SK-N-SH treated with all-trans-retinoic acid at 6 μM for 48 hours (cell line): Measurements from ENCODE around the gene NMRK2.
"Not testable (repeated sequence)": the region's sequence is repeated elsewhere in the genome, so short reads cannot be mapped to it uniquely, and the experiment has no call there.

Source experiments
- ATAC-seq: fragments of 200-7000 bp; cut with Tn5 transposase; 3 replicates; pipeline ENCODE4 v1.9.1; 2020; ENCODE audit warnings: mild to moderate bottlenecking, moderate library complexity
- ARNTL ChIP-seq: fragments of 450-650 bp; formaldehyde crosslinking; IDR thresholded peaks from 2 replicates; pipeline ENCODE4 v1.5.0; 2020; ENCODE audit warnings: low read depth, mild to moderate bottlenecking, moderate library complexity, borderline replicate concordance
- CREB5 ChIP-seq: fragments of 250-450 bp; sonication (Bioruptor Pico); IDR thresholded peaks from 2 replicates; pipeline ENCODE4 v1.5.1; 2020; ENCODE audit warnings: low read depth, mild to moderate bottlenecking, moderate library complexity
- CSDC2 ChIP-seq: fragments of 250-450 bp; sonication (Bioruptor Pico); IDR thresholded peaks from 2 replicates; pipeline ENCODE4 v1.5.0; 2020; ENCODE audit warnings: mild to moderate bottlenecking, moderate library complexity
- ESRRG ChIP-seq: fragments of 250-450 bp; sonication (Bioruptor Pico); IDR thresholded peaks from 2 replicates; pipeline ENCODE4 v1.6.1; 2021; ENCODE audit warnings: mild to moderate bottlenecking
- GLIS3 ChIP-seq: fragments of 250-450 bp; sonication (Bioruptor Pico); IDR thresholded peaks from 2 replicates; pipeline ENCODE4 v1.5.0; 2020; ENCODE audit warnings: mild to moderate bottlenecking, moderate library complexity
- ISL1 ChIP-seq: fragments of 250-450 bp; sonication (Bioruptor Pico); IDR thresholded peaks from 2 replicates; pipeline ENCODE4 v2.1.2; 2022; ENCODE audit warnings: mild to moderate bottlenecking, moderate library complexity
- OSR1 ChIP-seq: fragments of 250-450 bp; sonication (Bioruptor Pico); IDR thresholded peaks from 2 replicates; pipeline ENCODE4 v1.8.0; 2022; ENCODE audit warnings: moderate library complexity, mild to moderate bottlenecking, inconsistent platforms
- PATZ1 ChIP-seq: fragments of 250-450 bp; sonication (Bioruptor Pico); IDR thresholded peaks from 2 replicates; pipeline ENCODE4 v1.8.0; 2020; ENCODE audit warnings: mild to moderate bottlenecking, moderate library complexity, borderline replicate concordance
- PPARA ChIP-seq: fragments of 250-450 bp; sonication (Bioruptor Pico); IDR thresholded peaks from 2 replicates; pipeline ENCODE4 v1.5.0; 2020; ENCODE audit warnings: mild to moderate bottlenecking, borderline replicate concordance
- RARB ChIP-seq: fragments of 250-450 bp; sonication (Bioruptor Pico); IDR thresholded peaks from 2 replicates; pipeline ENCODE4 v1.8.0; 2021; ENCODE audit warnings: mild to moderate bottlenecking, moderate library complexity
- SNAI2 ChIP-seq: fragments of 250-450 bp; sonication (Bioruptor Pico); IDR thresholded peaks from 2 replicates; pipeline ENCODE4 v1.5.0; 2020; ENCODE audit warnings: mild to moderate bottlenecking, moderate library complexity
- TCF4 ChIP-seq: fragments of 250-450 bp; sonication (Bioruptor Pico); IDR thresholded peaks from 2 replicates; pipeline ENCODE4 v1.8.0; 2021; ENCODE audit warnings: mild to moderate bottlenecking, moderate library complexity, borderline replicate concordance
- TOX ChIP-seq: fragments of 250-450 bp; sonication (Bioruptor Pico); IDR thresholded peaks from 2 replicates; pipeline ENCODE4 v1.8.0; 2021; ENCODE audit warnings: mild to moderate bottlenecking, moderate library complexity, borderline replicate concordance
- ZC3H10 ChIP-seq: fragments of 250-450 bp; sonication (Bioruptor Pico); IDR thresholded peaks from 2 replicates; pipeline ENCODE4 v1.5.1; 2021; ENCODE audit warnings: mild to moderate bottlenecking, moderate library complexity
- ZFP3 ChIP-seq: fragments of 250-450 bp; sonication (Bioruptor Pico); IDR thresholded peaks from 2 replicates; pipeline ENCODE4 v1.5.0; 2020; ENCODE audit warnings: mild to moderate bottlenecking, moderate library complexity
- ZFP30 ChIP-seq: fragments of 450-650 bp; formaldehyde crosslinking; IDR thresholded peaks from 2 replicates; pipeline ENCODE4 v1.5.0; 2022; ENCODE audit warnings: mild to moderate bottlenecking, moderate library complexity
- ZNF70 ChIP-seq: fragments of 450-650 bp; formaldehyde crosslinking; IDR thresholded peaks from 2 replicates; pipeline ENCODE4 v1.5.0; 2020; ENCODE audit warnings: mild to moderate bottlenecking, moderate library complexity
- ZNF8 ChIP-seq: fragments of 450-650 bp; formaldehyde crosslinking; IDR thresholded peaks from 2 replicates; pipeline ENCODE4 v1.5.0; 2020; ENCODE audit warnings: mild to moderate bottlenecking, moderate library complexity
- TF ChIP-seq, protein P1 (sequence below): fragments of 250-450 bp; sonication (Bioruptor Pico); IDR thresholded peaks from 2 replicates; pipeline ENCODE4 v1.5.0; 2020; ENCODE audit warnings: mild to moderate bottlenecking, moderate library complexity
- TF ChIP-seq, protein P2 (sequence below): fragments of 250-450 bp; sonication (Bioruptor Pico); IDR thresholded peaks from 2 replicates; pipeline ENCODE4 v1.8.0; 2021; ENCODE audit warnings: low read depth, mild to moderate bottlenecking, moderate library complexity, borderline replicate concordance
- TF ChIP-seq, protein P3 (sequence below): fragments of 250-450 bp; sonication (Bioruptor Pico); IDR thresholded peaks from 2 replicates; pipeline ENCODE4 v1.5.1; 2021; ENCODE audit warnings: mild to moderate bottlenecking, moderate library complexity

Gene NMRK2

GRCh38 chr19:3944018-3944721 lies 11.3 kb downstream of the NMRK2 start:
- no peak for ATAC-seq
- TF ChIP-seq PPARA (CRISPR knock-in tag), result no peak
- TF ChIP-seq OSR1 (CRISPR knock-in tag), result no peak
- TF ChIP-seq ZNF8, result no peak
- TF ChIP-seq, protein P1, sequence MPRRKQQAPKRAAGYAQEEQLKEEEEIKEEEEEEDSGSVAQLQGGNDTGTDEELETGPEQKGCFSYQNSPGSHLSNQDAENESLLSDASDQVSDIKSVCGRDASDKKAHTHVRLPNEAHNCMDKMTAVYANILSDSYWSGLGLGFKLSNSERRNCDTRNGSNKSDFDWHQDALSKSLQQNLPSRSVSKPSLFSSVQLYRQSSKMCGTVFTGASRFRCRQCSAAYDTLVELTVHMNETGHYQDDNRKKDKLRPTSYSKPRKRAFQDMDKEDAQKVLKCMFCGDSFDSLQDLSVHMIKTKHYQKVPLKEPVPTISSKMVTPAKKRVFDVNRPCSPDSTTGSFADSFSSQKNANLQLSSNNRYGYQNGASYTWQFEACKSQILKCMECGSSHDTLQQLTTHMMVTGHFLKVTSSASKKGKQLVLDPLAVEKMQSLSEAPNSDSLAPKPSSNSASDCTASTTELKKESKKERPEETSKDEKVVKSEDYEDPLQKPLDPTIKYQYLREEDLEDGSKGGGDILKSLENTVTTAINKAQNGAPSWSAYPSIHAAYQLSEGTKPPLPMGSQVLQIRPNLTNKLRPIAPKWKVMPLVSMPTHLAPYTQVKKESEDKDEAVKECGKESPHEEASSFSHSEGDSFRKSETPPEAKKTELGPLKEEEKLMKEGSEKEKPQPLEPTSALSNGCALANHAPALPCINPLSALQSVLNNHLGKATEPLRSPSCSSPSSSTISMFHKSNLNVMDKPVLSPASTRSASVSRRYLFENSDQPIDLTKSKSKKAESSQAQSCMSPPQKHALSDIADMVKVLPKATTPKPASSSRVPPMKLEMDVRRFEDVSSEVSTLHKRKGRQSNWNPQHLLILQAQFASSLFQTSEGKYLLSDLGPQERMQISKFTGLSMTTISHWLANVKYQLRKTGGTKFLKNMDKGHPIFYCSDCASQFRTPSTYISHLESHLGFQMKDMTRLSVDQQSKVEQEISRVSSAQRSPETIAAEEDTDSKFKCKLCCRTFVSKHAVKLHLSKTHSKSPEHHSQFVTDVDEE (CRISPR knock-in tag), result no peak
- no peak for TF ChIP-seq CREB5
- TF ChIP-seq ESRRG (CRISPR knock-in tag), result no peak
- TF ChIP-seq TOX (CRISPR knock-in tag), result no peak
- TF ChIP-seq, all 23 proteins: peak for 0

GRCh38 chr19:3945838-3946237 lies 13.0 kb downstream of the NMRK2 start:
- ATAC-seq, result no peak
- TF ChIP-seq ZNF70, result no peak
- no peak for TF ChIP-seq RARB (CRISPR knock-in tag)
- TF ChIP-seq ZNF8, result no peak
- no peak for TF ChIP-seq GLIS3 (CRISPR knock-in tag)
- TF ChIP-seq, protein P1 (CRISPR knock-in tag), result no peak
- no peak for TF ChIP-seq ZFP30 (CRISPR knock-in tag)
- TF ChIP-seq CSDC2 (CRISPR knock-in tag), result no peak
- no peak for TF ChIP-seq TCF4 (CRISPR knock-in tag)
- TF ChIP-seq SNAI2 (CRISPR knock-in tag), result no peak
- no peak for TF ChIP-seq PATZ1
- no peak for TF ChIP-seq ISL1 (CRISPR knock-in tag)
- TF ChIP-seq ESRRG (CRISPR knock-in tag), result no peak
- TF ChIP-seq ZFP3 (CRISPR knock-in tag), result no peak
- TF ChIP-seq, protein P2, sequence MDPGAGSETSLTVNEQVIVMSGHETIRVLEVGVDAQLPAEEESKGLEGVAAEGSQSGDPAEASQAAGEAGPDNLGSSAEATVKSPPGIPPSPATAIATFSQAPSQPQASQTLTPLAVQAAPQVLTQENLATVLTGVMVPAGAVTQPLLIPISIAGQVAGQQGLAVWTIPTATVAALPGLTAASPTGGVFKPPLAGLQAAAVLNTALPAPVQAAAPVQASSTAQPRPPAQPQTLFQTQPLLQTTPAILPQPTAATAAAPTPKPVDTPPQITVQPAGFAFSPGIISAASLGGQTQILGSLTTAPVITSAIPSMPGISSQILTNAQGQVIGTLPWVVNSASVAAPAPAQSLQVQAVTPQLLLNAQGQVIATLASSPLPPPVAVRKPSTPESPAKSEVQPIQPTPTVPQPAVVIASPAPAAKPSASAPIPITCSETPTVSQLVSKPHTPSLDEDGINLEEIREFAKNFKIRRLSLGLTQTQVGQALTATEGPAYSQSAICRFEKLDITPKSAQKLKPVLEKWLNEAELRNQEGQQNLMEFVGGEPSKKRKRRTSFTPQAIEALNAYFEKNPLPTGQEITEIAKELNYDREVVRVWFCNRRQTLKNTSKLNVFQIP (CRISPR knock-in tag), result no peak
- TF ChIP-seq, protein P3, sequence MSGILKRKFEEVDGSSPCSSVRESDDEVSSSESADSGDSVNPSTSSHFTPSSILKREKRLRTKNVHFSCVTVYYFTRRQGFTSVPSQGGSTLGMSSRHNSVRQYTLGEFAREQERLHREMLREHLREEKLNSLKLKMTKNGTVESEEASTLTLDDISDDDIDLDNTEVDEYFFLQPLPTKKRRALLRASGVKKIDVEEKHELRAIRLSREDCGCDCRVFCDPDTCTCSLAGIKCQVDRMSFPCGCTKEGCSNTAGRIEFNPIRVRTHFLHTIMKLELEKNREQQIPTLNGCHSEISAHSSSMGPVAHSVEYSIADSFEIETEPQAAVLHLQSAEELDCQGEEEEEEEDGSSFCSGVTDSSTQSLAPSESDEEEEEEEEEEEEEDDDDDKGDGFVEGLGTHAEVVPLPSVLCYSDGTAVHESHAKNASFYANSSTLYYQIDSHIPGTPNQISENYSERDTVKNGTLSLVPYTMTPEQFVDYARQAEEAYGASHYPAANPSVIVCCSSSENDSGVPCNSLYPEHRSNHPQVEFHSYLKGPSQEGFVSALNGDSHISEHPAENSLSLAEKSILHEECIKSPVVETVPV, result no peak
- no peak for TF ChIP-seq ZC3H10
- TF ChIP-seq ARNTL (CRISPR knock-in tag), result no peak
- no peak for TF ChIP-seq TOX (CRISPR knock-in tag)
- no peak for TF ChIP-seq CREB5
- TF ChIP-seq PPARA (CRISPR knock-in tag), result no peak

- not testable (repeated sequence) for ATAC-seq
Measured at GRCh38 chr19:3947316-3947933, 14.6 kb downstream of the NMRK2 start.
